WTC11 (cell line): ENCODE data around the gene ATP6V0D1. TPM values are rescaled to one million over a fixed set of nuclear protein-coding genes. Genes with fewer than 3 reads are reported as not detected.

ENCODE experiments used
- ATAC-seq: fragments of 200-7000 bp; cut with Tn5 transposase; 2 replicates; pipeline ENCODE4 v1.10.0; 2021; ENCODE audit warnings: mild to moderate bottlenecking, moderate library complexity
- CTCF ChIA-PET: fragments of 300-600 bp; sonication (Branson Sonifier 250); formaldehyde crosslinking; loops from one replicate; lab custom pipeline; 2021; ENCODE audit warnings: antibody characterized with exemption; lab: Charles Lee
- POLR2A ChIA-PET: fragments of 350-600 bp; sonication (Branson Sonifier 250); formaldehyde crosslinking; loops from one replicate; lab custom pipeline; 2021; ENCODE audit warnings: antibody characterized with exemption; lab: Charles Lee
- DNase-seq: peaks from one replicate; pipeline ENCODE4 v3.0.0; 2021; ENCODE audit warnings: low spot score
- H3K27ac Mint-ChIP-seq: 2 replicates; pipeline ENCODE4 v1.8.0; 2021; ENCODE audit warnings: mixed read lengths
- H3K27me3 Mint-ChIP-seq: 2 replicates; pipeline ENCODE4 v1.8.0; 2021; ENCODE audit warnings: low read depth, mild to moderate bottlenecking, moderate library complexity, mixed read lengths
- H3K36me3 Mint-ChIP-seq: 2 replicates; pipeline ENCODE4 v1.8.0; 2021; ENCODE audit warnings: mixed read lengths
- H3K4me1 Mint-ChIP-seq: 2 replicates; pipeline ENCODE4 v1.8.0; 2022; ENCODE audit warnings: mixed read lengths
- H3K4me3 Mint-ChIP-seq: 2 replicates; pipeline ENCODE4 v1.8.0; 2021; ENCODE audit warnings: mild to moderate bottlenecking, moderate library complexity, mixed read lengths
- H3K9me3 Mint-ChIP-seq: 2 replicates; pipeline ENCODE4 v1.8.0; 2021; ENCODE audit warnings: mixed read lengths
- FOXK1 ChIP-seq: sonication (generic); formaldehyde crosslinking; IDR thresholded peaks from 2 replicates; pipeline ENCODE4 v1.8.0; 2022; ENCODE audit warnings: mild to moderate bottlenecking, moderate library complexity, missing genetic modification reagents
- JAZF1 ChIP-seq: fragments of 250-450 bp; sonication (Bioruptor Pico); IDR thresholded peaks from 2 replicates; pipeline ENCODE4 v1.9.0; 2021; ENCODE audit warnings: moderate library complexity, mild to moderate bottlenecking, inconsistent platforms
- KAT7 ChIP-seq: sonication (generic); formaldehyde crosslinking; IDR thresholded peaks from 2 replicates; pipeline ENCODE4 v1.8.1; 2023; ENCODE audit warnings: missing genetic modification reagents, mild to moderate bottlenecking, borderline replicate concordance
- MYBL2 ChIP-seq: sonication (generic); formaldehyde crosslinking; IDR thresholded peaks from 2 replicates; pipeline ENCODE4 v1.8.1; 2023; ENCODE audit warnings: mild to moderate bottlenecking, moderate library complexity, missing genetic modification reagents
- NR1H2 ChIP-seq: sonication (generic); formaldehyde crosslinking; IDR thresholded peaks from 2 replicates; pipeline ENCODE4 v1.9.0; 2021; ENCODE audit warnings: mild to moderate bottlenecking, moderate library complexity, missing genetic modification reagents
- NR2C2 ChIP-seq: sonication (generic); formaldehyde crosslinking; IDR thresholded peaks from 2 replicates; pipeline ENCODE4 v1.8.0; 2022; ENCODE audit warnings: mild to moderate bottlenecking, missing genetic modification reagents
- SMAD3 ChIP-seq: sonication (generic); formaldehyde crosslinking; IDR thresholded peaks from 2 replicates; pipeline ENCODE4 v1.8.0; 2022; ENCODE audit warnings: missing genetic modification reagents, mild to moderate bottlenecking, borderline replicate concordance
- SMAD4 ChIP-seq: sonication (generic); formaldehyde crosslinking; IDR thresholded peaks from 2 replicates; pipeline ENCODE4 v1.8.0; 2022; ENCODE audit warnings: mild to moderate bottlenecking, missing genetic modification reagents
- SOX15 ChIP-seq: fragments of 250-450 bp; sonication (Bioruptor Pico); IDR thresholded peaks from 2 replicates; pipeline ENCODE4 v1.9.0; 2021; ENCODE audit warnings: mild to moderate bottlenecking
- SP1 ChIP-seq: sonication (generic); formaldehyde crosslinking; conservative IDR thresholded peaks from 2 replicates; pipeline ENCODE4 v1.8.1; 2022; ENCODE audit warnings: missing genetic modification reagents
- TP53 ChIP-seq: sonication (generic); formaldehyde crosslinking; IDR thresholded peaks from 2 replicates; pipeline ENCODE4 v1.8.1; 2023; ENCODE audit warnings: mild to moderate bottlenecking, missing genetic modification reagents
- ZBTB21 ChIP-seq: sonication (generic); formaldehyde crosslinking; IDR thresholded peaks from 2 replicates; pipeline ENCODE4 v1.8.1; 2023; ENCODE audit warnings: mild to moderate bottlenecking, missing genetic modification reagents, borderline replicate concordance
- ZNF219 ChIP-seq: sonication (generic); formaldehyde crosslinking; IDR thresholded peaks from 2 replicates; pipeline ENCODE4 v1.8.0; 2023; ENCODE audit warnings: missing genetic modification reagents, mild to moderate bottlenecking, borderline replicate concordance
- ZNF317 ChIP-seq: sonication (generic); formaldehyde crosslinking; IDR thresholded peaks from 2 replicates; pipeline ENCODE4 v1.8.1; 2023; ENCODE audit warnings: low read depth, mild to moderate bottlenecking, moderate library complexity, missing genetic modification reagents, borderline replicate concordance
- ZNF423 ChIP-seq: fragments of 250-450 bp; sonication (Bioruptor Pico); IDR thresholded peaks from 2 replicates; pipeline ENCODE4 v2.1.2; 2022; ENCODE audit warnings: mild to moderate bottlenecking, moderate library complexity
- total RNA-seq: library from RNA; stranded (reverse); gene quantifications from 3 replicates; pipeline ENCODE4 v1.2.3, GENCODE V29; 2021
- TF ChIP-seq, protein P1 (sequence below): sonication (generic); formaldehyde crosslinking; IDR thresholded peaks from 2 replicates; pipeline ENCODE4 v1.8.0; 2022; ENCODE audit warnings: mild to moderate bottlenecking, missing genetic modification reagents
- TF ChIP-seq, protein P2 (sequence below): sonication (generic); formaldehyde crosslinking; IDR thresholded peaks from 2 replicates; pipeline ENCODE4 v1.8.1; 2022; ENCODE audit warnings: low read depth, missing genetic modification reagents, borderline replicate concordance
- TF ChIP-seq, protein P3 (sequence below): sonication (generic); formaldehyde crosslinking; IDR thresholded peaks from 2 replicates; pipeline ENCODE4 v1.8.0; 2023; ENCODE audit warnings: missing genetic modification reagents
- TF ChIP-seq, protein P4 (sequence below): sonication (generic); formaldehyde crosslinking; IDR thresholded peaks from 2 replicates; pipeline ENCODE4 v1.8.1; 2022; ENCODE audit warnings: mild to moderate bottlenecking, missing genetic modification reagents, moderate library complexity, borderline replicate concordance
- TF ChIP-seq, protein P5 (sequence below): fragments of 250-450 bp; sonication (Bioruptor Pico); IDR thresholded peaks from 2 replicates; pipeline ENCODE4 v1.9.0; 2021; ENCODE audit warnings: mild to moderate bottlenecking, borderline replicate concordance

Gene ATP6V0D1
- total RNA-seq, 1 experiment from 2014 or later: 44.1 TPM

DNA sequence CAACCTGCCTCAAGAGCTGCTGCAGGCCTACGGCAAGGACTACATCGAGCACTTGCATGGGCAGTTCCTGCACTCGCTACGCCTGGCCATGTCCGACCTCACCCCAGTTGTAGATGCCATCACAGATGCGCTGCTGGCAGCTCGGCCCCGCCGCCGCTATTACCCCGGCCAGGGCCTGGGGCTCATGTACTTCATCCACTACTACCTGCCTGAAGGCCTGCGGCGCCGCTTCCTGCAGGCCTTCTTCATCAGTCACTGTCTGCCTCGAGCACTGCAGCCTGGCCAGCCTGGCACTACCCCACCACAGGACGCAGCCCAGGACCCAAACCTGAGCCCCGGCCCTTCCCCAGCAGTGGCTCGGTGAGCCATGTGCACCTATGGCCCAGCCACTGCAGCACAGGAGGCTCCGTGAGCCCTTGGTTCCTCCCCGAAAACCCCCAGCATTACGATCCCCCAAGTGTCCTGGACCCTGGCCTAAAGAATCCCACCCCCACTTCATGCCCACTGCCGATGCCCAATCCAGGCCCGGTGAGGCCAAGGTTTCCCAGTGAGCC is 44.2 kb downstream of the ATP6V0D1 start (continued):
- TF ChIP-seq ZNF219: no peak
- TF ChIP-seq, protein P1, sequence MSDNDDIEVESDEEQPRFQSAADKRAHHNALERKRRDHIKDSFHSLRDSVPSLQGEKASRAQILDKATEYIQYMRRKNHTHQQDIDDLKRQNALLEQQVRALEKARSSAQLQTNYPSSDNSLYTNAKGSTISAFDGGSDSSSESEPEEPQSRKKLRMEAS (CRISPR knock-in tag): no peak
- TF ChIP-seq ZBTB21 (CRISPR knock-in tag): no peak
- TF ChIP-seq, all 79 proteins: peak for 0

DNA sequence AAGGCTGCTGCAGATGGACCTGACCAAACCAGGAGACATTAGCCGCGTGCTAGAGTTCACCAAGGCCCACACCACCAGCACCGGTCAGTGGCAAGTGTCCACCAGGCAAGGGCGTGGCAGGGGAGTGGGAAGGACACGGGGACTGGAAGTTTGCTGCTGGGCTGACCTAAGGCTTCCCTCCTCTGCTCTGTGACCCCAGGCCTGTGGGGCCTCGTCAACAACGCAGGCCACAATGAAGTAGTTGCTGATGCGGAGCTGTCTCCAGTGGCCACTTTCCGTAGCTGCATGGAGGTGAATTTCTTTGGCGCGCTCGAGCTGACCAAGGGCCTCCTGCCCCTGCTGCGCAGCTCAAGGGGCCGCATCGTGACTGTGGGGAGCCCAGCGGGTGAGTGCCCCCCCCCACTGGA is 45.2 kb downstream of the ATP6V0D1 start:
- H3K27me3 Mint-ChIP-seq: no peaks in the 10 kb centered on the region
- no peaks in the 10 kb centered on the region for H3K9me3 Mint-ChIP-seq
- no peak overlapping the region for H3K27ac Mint-ChIP-seq
- TF ChIP-seq SP1 (CRISPR knock-in tag): no peak
- TF ChIP-seq ZNF317 (CRISPR knock-in tag): no peak
- no peak for TF ChIP-seq ZNF423
- no peak for TF ChIP-seq JAZF1 (CRISPR knock-in tag)
- TF ChIP-seq, protein P2, sequence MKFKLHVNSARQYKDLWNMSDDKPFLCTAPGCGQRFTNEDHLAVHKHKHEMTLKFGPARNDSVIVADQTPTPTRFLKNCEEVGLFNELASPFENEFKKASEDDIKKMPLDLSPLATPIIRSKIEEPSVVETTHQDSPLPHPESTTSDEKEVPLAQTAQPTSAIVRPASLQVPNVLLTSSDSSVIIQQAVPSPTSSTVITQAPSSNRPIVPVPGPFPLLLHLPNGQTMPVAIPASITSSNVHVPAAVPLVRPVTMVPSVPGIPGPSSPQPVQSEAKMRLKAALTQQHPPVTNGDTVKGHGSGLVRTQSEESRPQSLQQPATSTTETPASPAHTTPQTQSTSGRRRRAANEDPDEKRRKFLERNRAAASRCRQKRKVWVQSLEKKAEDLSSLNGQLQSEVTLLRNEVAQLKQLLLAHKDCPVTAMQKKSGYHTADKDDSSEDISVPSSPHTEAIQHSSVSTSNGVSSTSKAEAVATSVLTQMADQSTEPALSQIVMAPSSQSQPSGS: no peak
- no peak for TF ChIP-seq NR1H2 (CRISPR knock-in tag)
- TF ChIP-seq, protein P3, sequence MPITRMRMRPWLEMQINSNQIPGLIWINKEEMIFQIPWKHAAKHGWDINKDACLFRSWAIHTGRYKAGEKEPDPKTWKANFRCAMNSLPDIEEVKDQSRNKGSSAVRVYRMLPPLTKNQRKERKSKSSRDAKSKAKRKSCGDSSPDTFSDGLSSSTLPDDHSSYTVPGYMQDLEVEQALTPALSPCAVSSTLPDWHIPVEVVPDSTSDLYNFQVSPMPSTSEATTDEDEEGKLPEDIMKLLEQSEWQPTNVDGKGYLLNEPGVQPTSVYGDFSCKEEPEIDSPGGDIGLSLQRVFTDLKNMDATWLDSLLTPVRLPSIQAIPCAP (CRISPR knock-in tag): no peak
- no peak for DNase-seq
- no peak overlapping the region for H3K4me3 Mint-ChIP-seq
- ChIA-PET CTCF (interaction anchor here (0.6 to 2.8 kb wide), 10 partner anchors 9 to 151 kb away, joined by 3 to 29 read pairs (median 4); no protein-coding TSS in a partner anchor), POLR2A (interaction anchor here (0.5 kb wide), 1 partner anchor 9 kb away, joined by 4 read pairs; no protein-coding TSS in a partner anchor)
- ATAC-seq: no peak
- H3K4me1 Mint-ChIP-seq: peaks cover 25% of the 10 kb centered on the region
- peaks cover 3% of the 10 kb centered on the region; the same call in 1 of the 2 replicates for H3K36me3 Mint-ChIP-seq

DNA sequence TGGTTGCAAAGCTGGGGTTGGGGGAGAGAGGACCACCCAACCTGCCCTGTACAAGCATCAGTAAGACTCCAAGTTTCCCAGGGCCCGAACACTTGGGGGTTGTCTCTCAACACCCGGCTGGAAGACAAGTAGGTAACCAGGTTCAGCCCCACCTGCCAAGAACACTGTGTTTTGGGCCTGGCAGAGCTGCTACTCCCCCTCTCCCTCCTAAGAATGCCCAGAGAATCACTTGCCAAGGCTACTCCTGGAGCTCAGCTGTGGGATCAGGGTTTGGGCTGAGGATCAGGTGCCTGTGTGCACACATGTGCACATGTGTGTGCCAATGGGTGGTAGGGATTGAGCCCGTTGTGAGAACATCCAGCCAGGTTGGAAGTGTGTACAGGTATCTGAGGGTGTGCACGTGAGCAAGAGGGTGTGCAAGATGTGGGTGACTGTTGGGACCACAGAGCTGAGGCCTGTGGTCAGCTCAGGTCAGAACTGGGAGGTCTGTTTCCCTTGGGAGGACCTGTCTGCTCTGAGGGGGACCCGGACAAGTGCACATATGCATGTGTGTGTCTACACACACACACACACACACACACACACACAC is 47.7 kb downstream of the ATP6V0D1 start:
- Mint-ChIP-seq H3K9me3 (no peaks in the 10 kb centered on the region), H3K36me3 (no peaks in the 10 kb centered on the region), H3K4me1 (peaks cover 44% of the 10 kb centered on the region), H3K4me3 (peak overlapping the region; percentile 75; the same call in 1 of the 2 replicates)
- POLR2A ChIA-PET: interaction anchor here (1.0 kb wide), 1 partner anchor 186 kb away, joined by 3 read pairs; the partner anchor contains the start of gene FHOD1
- no peak for ATAC-seq
- TF ChIP-seq SMAD3 (CRISPR knock-in tag) (0 out of 2 replicates have a peak, but pooled peaks have one; percentile 30), MYBL2 (CRISPR knock-in tag) (no peak)
- TF ChIP-seq, all 79 proteins: peak for 1
- H3K27ac Mint-ChIP-seq: no peak overlapping the region; the same call in 1 of the 2 replicates
- peaks cover 12% of the 10 kb centered on the region for H3K27me3 Mint-ChIP-seq
- CTCF ChIA-PET: interaction anchor here (0.6 to 4.7 kb wide), 8 partner anchors 11 to 148 kb away, joined by 3 to 57 read pairs (median 6); partner anchors contain the start of genes ATP6V0D1, KCTD19 and LRRC36
- DNase-seq: no peak

DNA sequence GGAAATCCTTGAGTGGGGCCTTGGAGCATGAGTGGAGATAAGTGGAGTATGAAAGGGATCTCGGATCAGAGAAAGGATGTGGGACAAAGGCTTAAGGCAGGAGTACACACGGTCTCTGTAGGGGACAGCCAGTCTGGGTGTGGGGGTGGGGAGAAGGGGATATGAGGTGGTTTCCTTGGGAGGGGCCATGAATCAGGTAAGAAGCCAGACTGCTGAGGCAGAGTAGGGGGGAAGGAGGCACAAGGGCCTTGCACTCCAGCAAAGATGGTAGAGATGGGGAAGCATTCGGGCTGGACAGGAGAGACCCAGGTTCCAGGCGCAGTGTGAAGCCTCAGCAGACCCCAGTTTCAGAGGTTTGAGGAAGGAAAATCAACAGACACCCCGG is 48.5 kb downstream of the ATP6V0D1 start:
- DNase-seq: no peak
- CTCF ChIA-PET: interaction anchor here (0.6 to 4.7 kb wide), 20 partner anchors 11 to 1615 kb away, joined by 3 to 57 read pairs (median 7); partner anchors contain the start of genes ATP6V0D1, EXOC3L1, FHOD1 and KCTD19
- ATAC-seq: no peak
- POLR2A ChIA-PET: interaction anchor here (0.7 kb wide), 2 partner anchors 39 to 557 kb away, joined by 4 read pairs; partner anchors contain the start of gene TPPP3
- H3K4me3 Mint-ChIP-seq: peak overlapping the region; percentile 75
- peak overlapping the region; percentile 91 for H3K27ac Mint-ChIP-seq
- no peaks in the 10 kb centered on the region for H3K9me3 Mint-ChIP-seq
- H3K4me1 Mint-ChIP-seq: peaks cover 49% of the 10 kb centered on the region
- H3K27me3 Mint-ChIP-seq: peaks cover 12% of the 10 kb centered on the region
- no peaks in the 10 kb centered on the region for H3K36me3 Mint-ChIP-seq
- TF ChIP-seq TP53 (no peak), FOXK1 (CRISPR knock-in tag) (no peak), SMAD4 (CRISPR knock-in tag) (no peak), ZNF317 (CRISPR knock-in tag) (no peak), SOX15 (no peak), KAT7 (no peak), NR2C2 (CRISPR knock-in tag) (no peak)
- TF ChIP-seq, protein P4, sequence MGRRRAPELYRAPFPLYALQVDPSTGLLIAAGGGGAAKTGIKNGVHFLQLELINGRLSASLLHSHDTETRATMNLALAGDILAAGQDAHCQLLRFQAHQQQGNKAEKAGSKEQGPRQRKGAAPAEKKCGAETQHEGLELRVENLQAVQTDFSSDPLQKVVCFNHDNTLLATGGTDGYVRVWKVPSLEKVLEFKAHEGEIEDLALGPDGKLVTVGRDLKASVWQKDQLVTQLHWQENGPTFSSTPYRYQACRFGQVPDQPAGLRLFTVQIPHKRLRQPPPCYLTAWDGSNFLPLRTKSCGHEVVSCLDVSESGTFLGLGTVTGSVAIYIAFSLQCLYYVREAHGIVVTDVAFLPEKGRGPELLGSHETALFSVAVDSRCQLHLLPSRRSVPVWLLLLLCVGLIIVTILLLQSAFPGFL: no peak
- TF ChIP-seq, protein P5, sequence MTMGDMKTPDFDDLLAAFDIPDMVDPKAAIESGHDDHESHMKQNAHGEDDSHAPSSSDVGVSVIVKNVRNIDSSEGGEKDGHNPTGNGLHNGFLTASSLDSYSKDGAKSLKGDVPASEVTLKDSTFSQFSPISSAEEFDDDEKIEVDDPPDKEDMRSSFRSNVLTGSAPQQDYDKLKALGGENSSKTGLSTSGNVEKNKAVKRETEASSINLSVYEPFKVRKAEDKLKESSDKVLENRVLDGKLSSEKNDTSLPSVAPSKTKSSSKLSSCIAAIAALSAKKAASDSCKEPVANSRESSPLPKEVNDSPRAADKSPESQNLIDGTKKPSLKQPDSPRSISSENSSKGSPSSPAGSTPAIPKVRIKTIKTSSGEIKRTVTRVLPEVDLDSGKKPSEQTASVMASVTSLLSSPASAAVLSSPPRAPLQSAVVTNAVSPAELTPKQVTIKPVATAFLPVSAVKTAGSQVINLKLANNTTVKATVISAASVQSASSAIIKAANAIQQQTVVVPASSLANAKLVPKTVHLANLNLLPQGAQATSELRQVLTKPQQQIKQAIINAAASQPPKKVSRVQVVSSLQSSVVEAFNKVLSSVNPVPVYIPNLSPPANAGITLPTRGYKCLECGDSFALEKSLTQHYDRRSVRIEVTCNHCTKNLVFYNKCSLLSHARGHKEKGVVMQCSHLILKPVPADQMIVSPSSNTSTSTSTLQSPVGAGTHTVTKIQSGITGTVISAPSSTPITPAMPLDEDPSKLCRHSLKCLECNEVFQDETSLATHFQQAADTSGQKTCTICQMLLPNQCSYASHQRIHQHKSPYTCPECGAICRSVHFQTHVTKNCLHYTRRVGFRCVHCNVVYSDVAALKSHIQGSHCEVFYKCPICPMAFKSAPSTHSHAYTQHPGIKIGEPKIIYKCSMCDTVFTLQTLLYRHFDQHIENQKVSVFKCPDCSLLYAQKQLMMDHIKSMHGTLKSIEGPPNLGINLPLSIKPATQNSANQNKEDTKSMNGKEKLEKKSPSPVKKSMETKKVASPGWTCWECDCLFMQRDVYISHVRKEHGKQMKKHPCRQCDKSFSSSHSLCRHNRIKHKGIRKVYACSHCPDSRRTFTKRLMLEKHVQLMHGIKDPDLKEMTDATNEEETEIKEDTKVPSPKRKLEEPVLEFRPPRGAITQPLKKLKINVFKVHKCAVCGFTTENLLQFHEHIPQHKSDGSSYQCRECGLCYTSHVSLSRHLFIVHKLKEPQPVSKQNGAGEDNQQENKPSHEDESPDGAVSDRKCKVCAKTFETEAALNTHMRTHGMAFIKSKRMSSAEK (CRISPR knock-in tag): no peak
- TF ChIP-seq, protein P1 (CRISPR knock-in tag): no peak
